HCEC 1CT (cell line): Measurements from ENCODE around the gene TBXT.
"Not testable (repeated sequence)": the region's sequence is repeated elsewhere in the genome, so short reads cannot be mapped to it uniquely, and the experiment has no call there.

Experiments used
- DNase-seq: peaks from one replicate; pipeline ENCODE4 v3.0.0-alpha.2; 2017

TBXT gene

GRCh38 chr6:166169549-166170421 is 2.1 kb upstream of the TBXT start:
- no peak for DNase-seq

DNA sequence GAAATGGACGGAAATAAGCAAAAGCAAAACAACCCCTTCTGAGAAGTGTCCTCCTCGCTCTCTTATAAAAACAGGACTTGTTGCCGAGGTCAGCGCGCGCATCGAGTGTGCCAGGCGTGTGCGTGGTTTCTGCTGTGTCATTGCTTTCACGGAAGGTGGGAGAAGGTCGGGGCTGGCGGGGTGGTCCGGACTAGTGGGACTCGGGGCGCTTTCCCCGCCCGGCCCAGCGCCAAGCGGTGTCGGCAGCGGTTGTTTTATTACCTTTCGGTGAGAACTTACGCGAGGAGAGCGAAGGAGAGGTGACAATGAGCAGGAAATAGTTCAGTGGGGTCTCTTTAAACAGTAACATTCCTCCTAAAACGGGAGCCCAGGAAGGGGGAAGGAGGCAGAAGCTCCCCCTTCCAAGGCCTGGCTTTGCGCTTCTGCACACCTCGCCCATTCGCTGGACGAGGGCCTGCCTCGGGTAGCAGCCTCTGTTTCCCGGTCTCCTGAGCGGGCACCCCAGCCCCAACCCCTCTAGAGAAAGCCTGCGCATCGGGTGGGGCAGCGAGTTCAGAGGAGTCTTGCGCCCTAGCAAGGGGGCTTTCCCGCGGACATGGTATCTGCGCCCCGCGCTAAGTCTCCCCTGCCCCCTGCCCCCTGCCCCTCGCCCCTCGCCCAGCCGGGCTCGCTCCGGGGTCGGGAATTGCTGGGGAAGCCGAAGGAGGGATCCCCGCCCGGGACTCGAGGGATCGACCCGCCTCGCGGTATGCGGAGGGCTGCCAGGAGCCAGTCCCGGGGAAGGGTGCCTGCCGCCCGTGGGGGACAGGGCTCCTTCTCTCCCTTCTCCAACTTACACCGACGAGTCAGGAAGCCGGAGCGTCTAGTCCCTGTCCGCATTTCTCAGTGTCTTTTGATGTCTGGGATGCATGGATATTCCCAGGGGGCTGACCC is 1.2 kb upstream of the TBXT start:
- DNase-seq = no peak

- no peak for DNase-seq
Observed at GRCh38 chr6:166167258-166167731, 356 bp downstream of the TBXT start.

- DNase-seq = no peak
Observed at GRCh38 chr6:166166314-166167257, 1.1 kb downstream of the TBXT start.

DNA sequence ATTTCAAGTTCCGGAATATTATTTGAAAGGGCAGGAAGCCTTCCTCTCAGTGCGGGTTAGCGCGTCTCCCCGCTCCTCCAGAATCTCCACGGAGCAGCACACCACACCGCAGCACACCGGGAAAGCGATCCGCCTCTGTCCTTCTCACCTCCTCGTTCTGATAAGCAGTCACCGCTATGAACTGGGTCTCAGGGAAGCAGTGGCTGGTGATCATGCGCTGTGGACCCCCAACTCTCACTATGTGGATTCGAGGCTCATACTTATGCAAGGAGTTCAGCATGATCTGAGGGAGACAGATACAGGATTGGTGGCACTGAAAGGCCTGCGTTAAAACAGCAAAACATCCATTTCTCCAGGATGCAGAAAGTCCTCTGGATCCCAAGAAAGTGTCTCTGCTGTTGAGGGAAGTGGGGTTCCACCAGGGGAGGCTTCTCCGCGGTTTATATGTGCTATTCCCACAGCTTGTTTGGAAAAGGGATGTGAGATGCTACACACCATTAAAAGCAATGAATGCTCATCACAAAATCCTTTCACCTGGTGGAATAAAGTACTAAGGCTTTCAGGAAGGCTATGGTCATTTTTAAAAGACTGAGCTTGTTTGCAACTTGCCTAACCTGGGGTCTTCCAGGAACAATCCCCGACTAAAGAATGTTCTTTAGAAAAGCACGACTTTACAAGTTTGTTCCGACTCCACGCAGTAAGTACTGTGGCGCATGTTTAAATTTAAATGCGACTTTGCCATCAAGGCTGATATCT is 1.9 kb downstream of the TBXT start:
- DNase-seq = no peak

- DNase-seq = no peak
Observed at GRCh38 chr6:166162599-166163342, 4.9 kb downstream of the TBXT start.

GRCh38 chr6:166157930-166158617 is 9.6 kb downstream of the TBXT start:
- DNase-seq = no peak

DNA sequence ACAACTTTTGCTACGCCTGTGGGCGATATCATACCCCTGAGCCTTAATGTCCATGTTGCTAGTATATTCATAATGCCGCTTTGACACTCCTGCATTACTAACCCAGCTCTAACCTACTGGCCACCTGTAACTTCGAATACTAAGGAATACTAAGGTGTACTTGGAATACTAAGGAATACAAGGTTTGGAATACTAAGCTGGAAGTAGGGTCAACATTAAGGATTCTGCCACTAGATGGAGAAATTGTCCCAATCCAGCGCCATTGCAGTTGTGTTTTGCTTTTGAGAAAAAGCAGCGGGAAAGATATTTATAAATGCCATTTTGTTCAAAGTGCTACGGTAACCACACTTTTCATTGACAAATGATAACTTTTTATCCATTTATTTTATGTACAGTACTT is 10.7 kb downstream of the TBXT start:
- DNase-seq = no peak

DNA sequence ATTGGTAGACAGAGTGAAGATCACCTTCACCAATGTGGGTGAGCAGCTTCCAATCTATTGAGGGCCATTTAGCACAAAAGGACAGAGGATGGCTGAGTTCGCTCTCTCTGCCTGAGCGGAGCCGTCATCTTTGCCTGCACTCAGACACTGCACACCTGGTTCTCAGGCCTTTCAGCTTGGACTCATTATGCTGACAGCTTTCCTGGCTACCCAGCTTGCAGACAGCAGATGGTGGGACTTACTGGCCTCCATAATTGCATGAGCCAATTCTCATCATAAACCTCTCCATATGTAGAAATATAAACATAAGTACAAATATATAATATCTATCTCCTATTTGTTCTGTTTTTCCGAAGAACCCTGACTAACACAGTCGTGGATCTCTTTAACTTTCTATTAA is 13.7 kb downstream of the TBXT start:
- no peak for DNase-seq

GRCh38 chr6:166152660-166153059 is 15.0 kb downstream of the TBXT start:
- no peak for DNase-seq

DNA sequence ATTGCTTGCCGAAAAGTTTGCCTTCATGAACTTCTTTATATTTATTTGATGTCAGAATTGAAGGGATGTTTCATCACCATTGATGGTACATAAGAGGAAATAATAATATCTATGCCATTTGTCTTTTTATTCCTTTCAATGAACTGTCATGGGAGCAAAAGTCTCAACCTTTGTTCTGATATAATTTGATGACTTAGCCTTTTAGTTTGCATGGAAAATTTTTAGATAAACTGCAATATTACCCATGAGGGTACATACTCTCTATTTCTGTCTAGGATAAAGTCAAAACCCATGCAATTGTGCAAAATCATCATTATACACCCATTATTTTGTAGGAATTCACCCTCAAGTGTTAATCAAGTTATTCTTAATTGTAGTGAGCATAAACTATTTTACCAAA is 15.9 kb downstream of the TBXT start:
- no peak for DNase-seq

- DNase-seq = no peak
Observed at GRCh38 chr6:166145751-166146150, 21.9 kb downstream of the TBXT start.

GRCh38 chr6:166143011-166143410 is 24.6 kb downstream of the TBXT start:
- no peak for DNase-seq

GRCh38 chr6:166127624-166128472 is 39.8 kb downstream of the TBXT start:
- no peak for DNase-seq

DNA sequence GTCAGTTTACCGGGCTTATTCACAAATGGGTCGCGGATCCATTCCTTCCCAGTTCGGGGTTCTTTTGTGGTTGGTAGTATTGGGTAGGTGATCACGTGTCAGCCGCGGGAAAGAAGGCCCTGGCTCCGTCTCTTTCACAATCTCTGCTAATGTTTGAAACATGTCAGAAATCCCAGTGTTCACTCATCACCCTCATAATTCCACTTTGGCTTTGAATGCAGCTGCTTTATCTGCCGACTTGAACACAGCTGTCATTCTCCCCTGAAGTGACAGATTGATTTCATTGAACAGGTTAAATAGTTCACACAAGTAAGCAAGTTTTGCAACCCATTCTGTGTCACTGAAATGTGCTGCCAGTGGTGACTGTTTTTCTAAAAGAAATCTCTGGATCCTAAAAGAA is 44.5 kb downstream of the TBXT start:
- DNase-seq = not testable (repeated sequence)

DNA sequence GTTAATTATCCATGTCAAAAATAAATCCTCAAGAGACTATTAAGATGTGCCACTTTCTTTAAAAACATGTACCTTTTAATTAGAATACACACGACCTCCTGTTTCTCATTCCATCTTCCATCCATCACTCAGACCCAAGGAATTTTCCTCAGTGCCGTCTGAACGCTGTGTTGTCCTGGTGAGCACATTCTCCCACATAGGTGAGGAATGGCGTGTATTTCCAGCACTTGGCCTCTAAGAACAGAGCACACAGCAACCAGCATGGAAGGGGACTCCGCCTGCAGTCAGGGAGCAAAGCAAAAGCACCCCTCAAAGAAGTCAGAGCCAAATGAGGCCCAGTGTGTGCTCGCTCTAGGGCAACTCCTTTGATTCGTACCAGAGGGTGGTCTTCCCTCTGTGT is 45.9 kb downstream of the TBXT start:
- no peak for DNase-seq

GRCh38 chr6:166119116-166119911 is 48.3 kb downstream of the TBXT start:
- DNase-seq = no peak

DNA sequence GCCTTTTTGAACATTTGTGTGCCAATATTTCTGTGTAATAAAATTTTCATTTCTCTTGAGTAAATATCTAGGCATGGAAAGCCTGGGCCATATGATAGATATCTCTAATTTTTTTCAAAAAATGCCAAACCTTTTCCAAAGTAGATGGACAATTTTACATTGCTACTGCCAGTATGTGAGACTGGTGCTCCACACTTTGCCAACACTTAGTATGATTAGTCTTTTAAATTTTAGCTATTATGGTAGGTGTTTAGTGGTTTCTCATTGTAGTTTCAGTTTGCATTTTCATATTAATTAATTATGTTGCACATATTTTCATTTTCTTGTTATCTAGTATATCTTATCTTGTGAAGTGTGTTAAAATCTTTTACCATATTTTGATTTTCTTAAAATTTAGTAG is 52.0 kb downstream of the TBXT start:
- DNase-seq = no peak

DNA sequence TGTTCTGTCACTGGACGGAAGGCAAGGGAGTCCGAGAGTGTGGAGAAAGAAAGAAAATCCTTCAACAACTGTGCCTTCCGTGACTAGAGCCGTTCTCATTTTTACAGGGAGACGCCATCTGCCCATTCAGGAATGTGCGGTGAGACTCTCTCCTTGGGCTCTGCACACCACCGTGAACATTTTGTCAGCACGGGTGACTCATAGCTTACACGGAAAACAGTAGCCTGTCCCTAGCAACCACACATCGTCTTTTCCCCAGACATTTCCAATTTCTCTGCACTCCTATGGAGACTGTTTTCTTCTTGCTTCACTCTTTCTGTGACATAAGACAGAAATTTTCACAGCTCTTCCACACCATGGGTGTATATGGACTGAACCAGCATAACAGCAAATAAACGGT is 55.1 kb downstream of the TBXT start:
- no peak for DNase-seq
